HG02885 (cell line): ENCODE results near the gene ZNF280A.
"Not testable (repeated sequence)": the region's sequence is repeated elsewhere in the genome, so short reads cannot be mapped to it uniquely, and the experiment has no call there.

ENCODE experiments used
- ATAC-seq: cut with Tn5 transposase; IDR thresholded peaks from one replicate; pipeline ENCODE4 v1.9.1; 2021; ENCODE audit warnings: mild to moderate bottlenecking; ENCODE audit not compliant: unreplicated experiment, poor library complexity

Gene ZNF280A

DNA sequence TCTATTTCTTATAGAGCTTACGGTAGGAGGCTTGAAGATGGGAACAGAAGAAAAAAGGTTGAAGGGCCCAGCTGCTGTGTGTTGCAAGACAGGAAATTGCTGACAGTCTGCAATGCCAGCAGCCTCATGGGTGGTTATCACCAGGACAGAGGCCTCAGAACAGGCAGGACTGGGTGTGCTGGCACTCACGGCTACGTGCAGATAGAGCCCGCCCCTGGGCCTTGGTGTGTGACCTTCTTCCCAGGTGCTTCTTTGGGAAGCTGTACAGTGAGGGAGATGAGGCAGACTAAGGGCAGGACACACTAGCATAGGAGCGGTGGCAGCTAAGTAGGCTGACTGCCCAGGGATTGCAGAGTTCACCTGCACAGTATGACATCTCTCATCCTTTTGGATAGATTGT, 26.4 kb upstream of the ZNF280A start:
- ATAC-seq: no peak

DNA sequence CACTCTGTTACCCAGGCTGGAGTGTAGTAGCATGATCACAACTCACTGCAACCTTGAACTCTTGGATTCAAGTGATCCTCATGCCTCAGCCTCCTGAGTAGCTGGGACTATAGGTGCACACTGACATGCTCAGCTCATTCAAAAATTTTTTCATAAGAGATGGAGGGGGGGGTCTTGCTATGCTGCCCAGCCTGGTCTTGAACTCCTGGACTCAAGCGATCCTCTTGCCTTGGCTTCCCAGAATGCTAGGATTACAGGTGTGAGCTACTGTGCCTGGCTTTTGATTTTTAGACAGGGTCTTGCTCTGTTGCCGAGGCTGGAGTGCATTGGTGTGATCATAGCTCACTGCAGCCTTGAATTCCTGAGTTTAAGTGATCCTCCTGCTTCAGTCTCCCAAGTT, 25.0 kb upstream of the ZNF280A start:
- ATAC-seq: no peak

DNA sequence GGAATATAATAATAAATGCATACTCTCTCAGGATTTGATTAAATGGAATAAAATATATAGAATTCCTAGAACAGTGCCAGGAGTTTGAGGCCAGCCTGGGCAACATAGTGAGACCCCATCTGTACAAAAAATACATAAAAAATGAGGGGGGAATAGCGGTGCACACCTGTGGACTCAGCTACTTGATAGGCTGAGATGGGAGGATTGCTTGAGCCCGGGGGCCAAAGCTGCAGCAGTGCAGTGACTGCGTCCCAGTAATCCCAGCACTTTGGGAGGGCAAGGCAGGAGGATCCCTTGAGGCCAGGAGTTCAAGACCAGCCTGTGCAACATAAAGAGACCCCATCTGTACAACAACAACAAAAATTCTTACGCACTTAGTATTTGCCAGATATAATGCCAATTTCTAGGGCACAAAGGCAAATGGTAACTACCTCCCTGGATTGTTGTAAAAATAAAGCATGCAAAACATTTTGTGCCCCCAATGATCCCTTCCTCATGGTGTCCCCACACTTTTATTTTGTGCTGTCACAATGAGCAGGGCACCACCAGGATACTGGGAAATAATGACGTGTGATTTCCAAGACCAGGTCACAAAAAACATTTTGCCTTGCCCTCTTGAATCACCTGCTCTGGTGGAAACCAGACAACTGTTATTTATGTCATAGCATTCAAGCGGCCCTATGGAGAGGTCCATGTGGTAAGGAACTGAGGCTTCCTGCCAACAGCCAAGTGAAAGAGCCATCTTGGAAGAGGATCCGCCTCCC, 18.3 kb upstream of the ZNF280A start:
- ATAC-seq: no peak

DNA sequence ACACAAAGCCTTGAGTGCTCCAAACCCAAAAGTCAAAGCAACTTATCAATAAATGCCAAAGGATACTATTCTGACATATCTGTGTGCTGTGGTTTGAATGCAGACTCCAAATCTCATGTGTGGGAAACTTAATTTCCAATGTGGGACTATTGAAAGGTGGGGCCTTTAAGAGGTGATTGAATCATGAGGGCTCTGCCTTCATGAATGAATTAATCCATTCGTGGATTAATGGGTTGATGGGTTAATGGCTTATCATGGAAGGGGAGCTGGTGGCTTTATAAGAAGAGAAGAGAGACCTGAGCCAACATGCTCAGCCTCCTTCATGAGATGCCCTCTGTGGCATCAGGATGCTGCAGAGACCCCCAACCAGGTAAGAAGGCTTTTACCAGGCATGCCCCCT, 16.8 kb upstream of the ZNF280A start:
- ATAC-seq: no peak

DNA sequence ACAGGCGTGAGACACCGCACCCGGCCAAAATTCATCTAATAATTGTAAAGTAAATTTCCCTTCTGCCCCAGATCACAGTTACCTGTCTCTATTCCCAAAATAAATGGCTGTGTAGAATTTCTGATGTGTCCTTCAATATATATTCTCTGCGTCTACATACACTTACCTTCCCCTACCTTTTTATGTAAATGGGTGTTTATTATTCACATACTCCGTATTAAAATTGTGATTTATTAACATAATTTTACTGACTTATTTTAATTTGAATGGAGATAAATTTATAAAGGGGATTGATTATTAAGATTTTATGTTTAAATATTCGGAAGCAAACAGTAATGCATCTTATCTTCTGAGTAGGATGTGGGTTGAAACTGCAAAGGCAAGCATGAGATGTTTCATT, 16.4 kb upstream of the ZNF280A start:
- ATAC-seq: no peak

DNA sequence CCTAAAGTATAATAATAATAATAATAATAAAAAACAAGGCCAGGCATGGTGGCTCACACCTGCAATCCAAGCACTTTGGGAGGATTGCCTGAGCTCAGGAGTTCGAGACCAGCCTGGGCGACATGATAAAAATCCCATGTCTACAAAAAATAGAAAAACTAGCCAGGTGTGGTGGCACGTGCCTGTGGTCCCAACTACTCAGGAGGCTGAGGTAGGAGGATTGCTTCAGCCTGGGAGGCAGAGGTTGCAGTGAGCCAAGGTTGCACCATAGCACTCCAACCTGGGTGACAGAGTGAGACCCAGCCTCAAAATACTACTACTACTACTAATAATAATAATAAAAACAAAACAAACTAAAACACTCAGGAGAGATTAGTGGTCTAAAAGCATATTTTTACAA, 15.6 kb upstream of the ZNF280A start:
- no peak for ATAC-seq

DNA sequence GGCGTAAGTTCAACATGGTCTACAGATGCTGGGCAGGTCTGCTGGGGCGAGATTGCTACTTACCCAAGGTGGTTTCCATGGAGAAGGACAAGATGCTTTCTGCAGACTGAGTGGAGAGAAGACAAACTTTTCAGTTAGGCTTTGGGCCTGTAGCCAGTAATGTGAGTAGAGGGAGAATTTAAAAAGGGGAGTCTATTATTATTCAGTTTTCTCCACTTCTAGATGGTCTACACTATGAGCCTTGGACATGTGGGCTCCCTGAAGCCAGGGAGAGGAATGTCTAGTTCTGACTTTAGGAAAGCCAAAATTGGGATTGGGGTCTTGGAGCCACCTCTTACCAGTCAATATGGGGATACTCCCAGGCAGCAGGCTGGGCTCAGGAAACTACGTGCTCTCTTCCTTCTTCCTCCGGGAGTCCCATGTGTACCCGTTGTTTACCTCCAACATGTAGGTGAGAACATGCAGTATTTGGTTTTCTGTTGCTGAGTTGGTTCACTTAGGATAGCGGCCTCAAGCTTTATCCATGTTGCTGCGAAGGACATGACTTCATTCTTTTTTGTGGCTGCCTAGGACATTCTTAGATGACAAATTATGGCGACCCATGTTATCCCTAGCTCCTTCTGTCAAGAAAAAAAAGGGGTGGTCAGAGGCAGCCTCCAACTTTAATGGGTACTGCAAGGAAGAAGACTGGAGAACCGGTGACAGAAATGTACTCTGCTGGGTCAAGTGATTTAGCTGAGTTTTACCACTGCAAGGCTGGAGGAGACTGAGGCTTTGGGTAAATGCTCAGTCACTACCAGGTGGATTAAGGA, 14.7 kb upstream of the ZNF280A start:
- ATAC-seq: no peak

DNA sequence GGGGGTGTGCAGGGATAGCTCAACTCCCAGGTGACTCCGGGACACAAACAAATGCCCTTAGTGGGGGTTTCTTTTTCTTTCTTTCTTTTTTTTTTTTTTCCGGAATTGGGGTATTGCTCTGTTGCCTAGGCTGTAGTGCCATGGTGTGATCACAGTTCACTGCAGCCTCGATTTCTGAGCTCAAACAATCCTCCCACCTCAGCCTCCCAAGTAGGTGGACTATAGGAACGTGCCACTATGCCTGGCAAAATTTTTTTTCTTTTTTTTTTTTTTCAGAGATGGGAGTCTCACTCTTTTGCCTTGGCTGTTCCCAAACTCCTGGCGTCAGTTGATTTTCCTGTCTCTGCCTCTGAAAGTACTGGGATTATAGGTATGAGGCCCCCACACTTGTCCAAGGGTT, 13.8 kb upstream of the ZNF280A start:
- no peak for ATAC-seq

DNA sequence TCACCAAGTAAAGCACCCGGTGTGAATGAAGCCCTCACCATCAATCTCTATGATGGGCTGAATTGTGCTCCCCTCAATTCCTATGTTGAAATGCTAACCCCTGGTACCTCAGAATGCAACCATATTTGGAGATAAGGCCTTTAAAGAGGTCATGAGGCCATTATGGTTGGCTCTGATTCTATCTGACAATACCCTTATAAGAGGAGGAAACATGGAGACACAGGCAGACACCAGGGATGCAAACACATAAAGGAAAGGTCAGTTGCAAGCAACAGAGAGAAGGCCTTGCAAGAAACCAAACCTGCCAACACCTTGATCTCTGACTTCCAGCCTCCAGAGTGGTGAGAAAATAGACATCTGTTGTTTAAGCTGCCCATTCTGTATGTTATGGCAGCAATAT, 13.3 kb upstream of the ZNF280A start:
- ATAC-seq: no peak

DNA sequence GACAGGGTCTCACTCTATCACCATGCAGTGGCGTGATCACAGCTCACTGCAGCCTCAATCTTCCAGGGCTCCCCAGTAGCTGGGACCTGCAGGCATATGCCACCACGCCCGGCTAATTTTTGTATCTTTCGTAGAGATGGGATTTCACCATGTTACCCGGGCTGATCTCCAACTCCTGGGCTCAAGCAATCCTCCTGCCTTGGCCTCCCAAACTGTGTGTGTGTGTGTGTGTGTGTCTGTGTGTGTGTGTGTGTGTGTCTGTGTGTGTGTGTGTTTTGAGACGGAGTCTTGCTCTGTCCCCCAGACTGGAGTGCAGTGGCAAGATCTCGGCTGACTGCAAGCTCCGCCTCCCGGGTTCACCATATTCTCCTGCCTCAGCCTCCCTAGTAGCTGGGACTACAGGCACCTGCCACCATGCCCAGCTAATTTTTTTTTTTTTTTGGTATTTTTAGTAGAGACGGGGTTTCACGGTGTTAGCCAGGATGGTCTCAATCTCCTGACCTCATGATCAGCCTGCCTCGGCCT, 12.5 kb upstream of the ZNF280A start:
- not testable (repeated sequence) for ATAC-seq

DNA sequence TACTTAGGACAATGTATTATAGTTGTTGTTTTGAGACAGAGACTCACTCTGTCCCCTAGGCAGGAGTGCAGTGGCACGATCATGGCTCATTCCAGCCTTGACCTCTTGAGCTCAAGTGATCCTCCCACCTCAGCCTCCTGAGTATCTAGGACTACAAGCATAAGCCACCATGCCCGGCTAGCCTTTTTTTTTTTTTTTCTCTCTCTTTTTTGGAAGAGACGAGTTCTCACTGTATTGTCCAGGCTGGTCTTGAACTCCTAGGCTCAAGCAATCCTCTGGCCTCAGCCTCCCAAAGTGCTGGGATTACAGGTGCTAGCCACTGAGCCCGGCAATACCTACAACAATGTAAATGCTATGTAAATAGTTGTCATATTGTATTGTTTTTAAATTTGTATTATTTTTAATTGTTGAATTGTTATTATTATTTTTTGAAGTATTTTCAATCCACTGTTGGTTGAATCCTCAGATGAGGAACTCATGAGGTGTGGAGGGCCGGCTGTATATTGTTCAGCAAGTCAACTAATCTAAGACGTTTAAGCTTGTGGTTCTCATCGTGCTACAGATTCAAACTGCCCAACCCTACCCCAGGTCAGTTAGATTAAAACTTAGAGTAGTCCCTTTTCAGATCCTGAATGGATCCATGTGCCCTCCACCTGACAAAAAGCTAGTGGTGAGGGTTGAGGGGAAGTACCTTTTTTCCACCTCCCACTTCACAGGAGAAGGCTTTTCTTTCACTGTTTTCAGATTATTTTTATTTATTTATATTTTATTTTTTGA, 11.9 kb upstream of the ZNF280A start:
- ATAC-seq: no peak

DNA sequence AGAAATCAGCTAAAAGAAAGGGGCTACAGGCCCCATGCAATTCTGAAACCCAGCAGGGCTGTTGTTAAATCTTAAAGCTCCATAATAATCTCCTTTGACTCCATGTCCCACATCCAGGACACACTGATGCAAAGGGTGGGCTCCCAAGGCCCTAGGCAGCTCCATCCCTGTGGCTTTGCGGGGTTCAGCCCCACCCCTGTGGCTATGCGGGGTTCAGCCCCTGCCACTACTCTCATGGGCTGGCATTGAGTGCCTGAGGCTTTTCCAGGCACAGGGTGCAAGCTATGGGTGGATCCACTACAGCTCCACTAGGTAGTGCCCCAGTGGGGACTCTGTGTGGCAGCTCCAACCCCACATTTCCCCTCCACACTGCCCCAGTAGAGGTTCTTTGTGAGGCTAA, 8.7 kb upstream of the ZNF280A start:
- no peak for ATAC-seq

DNA sequence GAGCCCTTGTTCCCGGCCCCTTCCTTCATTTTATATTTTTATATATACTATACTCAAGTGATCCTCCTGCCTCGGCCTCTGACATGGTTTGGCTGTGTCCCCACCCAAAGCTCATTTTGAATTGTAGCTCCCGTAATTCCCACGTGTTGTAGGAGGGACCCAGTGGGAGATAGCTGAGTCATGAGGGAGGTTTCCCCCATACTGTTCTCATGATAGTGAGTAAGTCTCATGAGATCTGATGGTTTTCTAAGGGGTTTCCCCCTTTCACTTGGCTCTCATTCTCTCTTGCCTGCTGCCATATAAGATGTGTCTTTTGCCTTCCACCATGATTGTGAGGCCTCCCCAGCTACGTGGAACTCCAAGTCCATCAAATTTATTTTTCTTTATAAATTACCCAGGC, 7.2 kb upstream of the ZNF280A start:
- ATAC-seq: no peak

DNA sequence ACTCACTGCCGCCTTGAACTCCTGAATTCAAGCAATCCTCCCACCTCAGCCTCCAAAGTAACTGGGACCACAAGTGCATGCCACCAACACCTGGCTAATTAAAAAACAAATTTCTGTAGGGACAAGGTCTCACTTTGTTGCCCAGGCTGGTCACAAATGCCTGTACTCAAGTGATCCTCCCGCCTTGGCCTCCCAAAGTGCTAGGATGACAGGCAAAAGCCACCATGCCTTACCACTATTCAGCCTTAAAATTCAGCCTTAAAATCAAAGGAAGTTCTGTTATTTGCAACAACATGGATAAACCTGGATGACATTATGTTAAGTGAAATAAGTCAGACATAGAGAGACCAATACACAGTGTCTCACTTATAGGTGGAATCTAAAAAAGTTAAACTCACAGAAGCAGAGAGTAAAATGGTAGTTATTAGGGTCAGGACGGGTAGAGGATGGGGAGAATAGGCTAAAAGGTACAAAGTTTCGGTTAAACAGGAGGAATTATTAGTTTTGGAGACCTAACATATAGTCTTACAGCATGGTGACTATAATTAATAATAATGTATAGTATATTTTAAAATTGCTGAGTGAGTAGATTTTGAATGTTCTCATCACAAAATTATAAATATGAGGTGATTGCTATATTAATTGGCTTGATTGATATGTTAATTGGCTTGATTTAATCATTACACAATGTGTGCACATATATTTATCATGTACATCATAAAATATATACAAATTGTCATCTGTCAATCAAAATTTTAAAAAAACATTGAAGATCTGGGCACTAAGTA, 6.2 kb upstream of the ZNF280A start:
- ATAC-seq: no peak

DNA sequence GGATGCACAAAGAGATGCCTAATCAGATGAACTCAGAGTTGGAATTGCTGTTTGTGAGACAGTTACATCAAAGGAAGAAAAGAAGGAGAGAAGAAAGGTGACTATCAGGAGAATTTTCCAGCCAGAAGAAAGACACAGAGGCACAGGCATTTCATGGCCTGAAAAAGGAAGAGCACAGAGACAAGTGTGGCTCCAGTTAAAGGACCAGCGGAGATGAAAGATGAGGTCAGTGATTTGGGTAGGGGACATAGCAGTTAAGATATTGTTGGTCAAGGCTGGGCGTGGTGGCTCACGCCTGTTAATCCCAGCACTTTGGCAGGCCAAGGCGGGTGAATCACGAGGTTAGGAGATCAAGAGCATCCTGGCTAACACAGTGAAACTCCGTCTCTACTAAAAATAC, 3.4 kb upstream of the ZNF280A start:
- ATAC-seq: no peak

DNA sequence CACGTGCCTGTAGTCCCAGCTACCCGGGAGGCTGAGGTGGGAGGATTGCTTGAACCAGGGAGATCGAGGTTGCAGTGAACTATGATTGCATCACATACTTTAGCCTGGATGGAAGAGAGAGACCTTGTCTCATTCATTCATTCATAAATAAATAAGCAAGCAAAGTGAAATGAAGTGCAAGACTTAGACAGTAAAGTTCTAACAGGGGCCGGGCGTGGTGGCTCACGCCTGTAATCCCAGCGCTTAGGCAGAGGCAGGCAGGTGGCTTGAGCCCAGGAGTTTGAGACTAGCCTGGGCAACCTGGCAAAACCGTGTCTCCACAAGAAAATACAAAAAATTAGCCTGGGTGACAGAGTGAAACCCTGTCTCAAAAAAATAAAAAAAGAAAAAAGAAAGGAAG, 1.6 kb upstream of the ZNF280A start:
- no peak for ATAC-seq

DNA sequence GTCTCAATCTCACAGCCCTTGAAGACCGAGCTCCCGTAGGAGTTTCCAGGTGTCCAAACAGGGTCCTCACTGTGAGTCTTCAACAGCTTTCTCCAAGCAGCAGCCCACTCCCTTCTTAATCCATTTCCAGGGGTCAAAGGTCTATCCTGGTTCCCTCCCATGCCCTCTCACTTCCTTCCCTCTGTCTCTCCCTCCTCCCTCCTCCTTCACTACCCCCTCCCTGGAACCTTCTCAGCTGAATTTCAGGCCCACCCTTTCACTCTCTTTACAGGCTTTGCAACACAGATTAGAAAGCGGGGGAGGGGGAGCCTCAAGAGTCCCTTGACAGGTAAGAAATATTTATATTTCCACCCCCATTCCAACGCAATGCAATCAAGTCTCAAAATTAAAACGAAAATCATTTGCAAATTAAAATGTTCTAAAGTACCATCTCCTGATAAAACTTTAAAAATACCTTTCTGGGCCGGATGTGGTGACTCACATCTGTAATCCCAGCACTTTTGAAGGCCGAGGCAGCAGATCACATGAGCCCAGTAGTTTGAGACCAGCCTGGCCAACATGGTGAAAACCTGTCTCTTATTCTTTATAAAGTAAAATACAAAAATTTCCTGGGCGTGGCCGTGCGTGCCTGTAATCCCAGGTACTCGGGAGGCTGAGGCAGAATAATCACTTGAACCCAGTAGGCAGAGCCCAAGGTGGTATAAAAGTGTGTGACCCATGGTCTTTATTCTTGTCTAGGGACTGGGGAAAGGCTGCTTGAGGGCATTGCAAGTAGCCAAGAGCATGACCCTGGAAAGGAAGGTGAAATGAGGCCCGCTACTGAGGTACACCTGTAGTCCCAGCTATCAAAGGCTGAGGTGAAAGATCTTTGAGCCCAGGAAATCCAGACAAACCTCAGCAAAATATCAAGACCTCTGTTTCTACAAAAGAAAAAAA, 865 bp upstream of the ZNF280A start:
- no peak for ATAC-seq

DNA sequence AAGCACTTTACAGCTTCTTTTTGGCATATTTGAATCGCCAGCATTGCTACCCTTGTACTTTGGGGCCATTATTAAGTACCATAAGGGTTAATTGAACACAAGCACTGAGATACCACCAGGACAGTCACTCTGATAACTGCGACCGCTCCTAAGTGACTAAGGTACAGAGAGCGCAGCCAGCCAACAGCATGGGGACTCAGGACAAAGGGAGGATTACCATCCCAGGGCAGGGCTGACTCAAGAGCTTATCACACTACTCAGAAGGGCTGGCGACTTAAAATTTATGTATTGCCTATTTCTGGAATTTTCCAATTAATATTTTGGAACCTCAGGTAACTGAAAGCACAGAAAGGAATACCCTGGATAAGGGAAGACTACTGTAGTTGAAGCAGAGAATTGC, 479 bp downstream of the ZNF280A start:
- no peak for ATAC-seq

DNA sequence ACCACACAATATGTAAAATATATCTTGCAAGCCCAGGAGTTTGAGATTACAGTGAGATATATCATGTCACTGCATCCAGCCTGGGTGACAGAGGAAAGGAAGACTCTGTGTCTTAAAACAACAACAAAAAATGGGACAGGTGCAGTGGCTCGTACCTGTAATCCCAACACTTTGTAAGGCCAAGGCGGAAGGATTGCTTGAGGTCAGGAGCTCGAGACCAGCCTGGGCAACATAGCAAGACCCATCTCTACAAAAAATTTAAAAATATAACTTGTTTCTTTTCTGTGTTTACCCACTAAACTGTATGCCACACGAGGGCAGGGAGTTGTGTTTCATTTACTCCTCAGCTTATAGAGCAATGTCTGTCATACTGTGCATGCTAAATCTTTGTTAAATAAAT, 3.1 kb downstream of the ZNF280A start:
- no peak for ATAC-seq
